Tibial nerve (tissue), 4 donors: ENCODE measurements around the gene MRPL20. TPM values are rescaled to one million over a fixed set of nuclear protein-coding genes. Genes with fewer than 3 reads are reported as not detected.

Experiments
- DNase-seq, 2 donors: peaks; one replicate each; pipeline ENCODE4 v3.0.0-alpha.2; 2019; ENCODE audit warnings: low spot score in 2 of 2
- H3K27ac ChIP-seq, 4 donors: fragments of 200-600 bp; sonication (generic) in 3 of 4; one replicate each; pipeline ENCODE4 v1.5.1; 2017 to 2019; ENCODE audit warnings: mild to moderate bottlenecking in 1 of 4
- H3K27me3 ChIP-seq, 2 donors: fragments of 200-600 bp; sonication (generic) in 1 of 2; one replicate each; pipeline versions ENCODE4 v1.5.1 to v1.6.0; 2017 to 2019
- H3K36me3 ChIP-seq, 3 donors: fragments of 200-600 bp; sonication (generic); one replicate each; pipeline ENCODE4 v1.5.1; 2018 to 2019
- H3K4me1 ChIP-seq, 4 donors: fragments of 200-600 bp; sonication (generic) in 3 of 4; one replicate each; pipeline ENCODE4 v1.5.1; 2017 to 2019
- H3K4me3 ChIP-seq, 4 donors: fragments of 200-600 bp; sonication (generic) in 3 of 4; one replicate each; pipeline ENCODE4 v1.5.1; 2017 to 2019; ENCODE audit warnings: mild to moderate bottlenecking in 1 of 4, moderate library complexity in 1 of 4
- H3K9me3 ChIP-seq, 4 donors: fragments of 200-600 bp; sonication (generic) in 3 of 4; one replicate each; pipeline ENCODE4 v1.5.1; 2017 to 2019
- CTCF ChIP-seq, 5 experiments: fragments of 200-600 bp in 3 of 5; fragments of 450-650 bp in 2 of 5; sonication (generic) in 3 of 5; IDR thresholded peaks; one replicate each; pipeline ENCODE4 v1.5.1; 2016 to 2019; ENCODE audit warnings: antibody characterized with exemption in 5 of 5, mild to moderate bottlenecking in 3 of 5, moderate library complexity in 2 of 5
- EP300 ChIP-seq, 2 donors: sonication (generic); formaldehyde crosslinking; IDR thresholded peaks; one replicate each; pipeline ENCODE4 v1.6.1; 2017; ENCODE audit warnings: antibody characterized with exemption in 2 of 2, mild to moderate bottlenecking in 1 of 2
- POLR2A ChIP-seq, 2 donors: fragments of 450-650 bp; IDR thresholded peaks; one replicate each; pipeline ENCODE4 v1.6.1; 2017; ENCODE audit warnings: antibody characterized with exemption in 2 of 2, mild to moderate bottlenecking in 2 of 2, moderate library complexity in 2 of 2
- WGBS, 2 donors: methylation state at CpG; one replicate each; pipeline ENCODE4 v1.1.5; 2018; 5-methylcytosine and 5-hydroxymethylcytosine counted together
- total RNA-seq, 4 donors: library from RNA; depleted of rRNA; stranded (reverse); fragments of >200 nt; gene quantifications; one replicate each; pipeline ENCODE4 v1.1.0, GENCODE V29; 2016

The MRPL20 gene
- total RNA-seq, 4 donors from 2014 or later = 84.9 to 165 (median 139) TPM

- no peaks in the 10 kb centered on the region for H3K27me3 ChIP-seq
- H3K9me3 ChIP-seq = no peaks in the 10 kb centered on the region
- DNase-seq = peak; percentile 96 to 98
- H3K27ac ChIP-seq = peak within 1 kb of the TSS; percentile 77 to 96 (median 92)
- H3K4me1 ChIP-seq = peaks cover 0 to 45% (median 26%) of the 10 kb centered on the region in 4 donors
- WGBS, 2 donors = 0% methylated on average over 28 to 82 of the region's 85 CpGs
- peaks cover 0 to 18% (median 7%) of the 10 kb centered on the region in 3 donors for H3K36me3 ChIP-seq
- TF ChIP-seq POLR2A (IDR thresholded peaks at IDR 0.05) (peak in 1 of 2 donors; percentile 50), EP300 (IDR thresholded peaks at IDR 0.05) (peak; percentile 96 to 97), CTCF (IDR thresholded peaks at IDR 0.05) (peak in 3 of 5 experiments; percentile 19 to 75 (median 71))
- H3K4me3 ChIP-seq = peak within 1 kb of the TSS; percentile 85 to 100 (median 92)
Measured at GRCh38 chr1:1374929-1375662, 32.0 kb downstream of the MRPL20 start, which contains the start of gene AURKAIP1. AURKAIP1 (minus strand) TSS chr1:1375207; CDS start chr1:1374756, 451 bp downstream.

- H3K4me3 ChIP-seq = peak overlapping the region; percentile 85 to 100 (median 92)
- no peak for DNase-seq
- peaks cover 0 to 18% (median 7%) of the 10 kb centered on the region in 3 donors for H3K36me3 ChIP-seq
- peak overlapping the region; percentile 70 to 96 (median 92) for H3K27ac ChIP-seq
- no peaks in the 10 kb centered on the region for H3K27me3 ChIP-seq
- TF ChIP-seq POLR2A (IDR thresholded peaks at IDR 0.05) (no peak), CTCF (IDR thresholded peaks at IDR 0.05) (no peak)
- H3K9me3 ChIP-seq = no peaks in the 10 kb centered on the region
- peaks cover 0 to 45% (median 26%) of the 10 kb centered on the region in 4 donors for H3K4me1 ChIP-seq
- WGBS, 2 donors = 0% methylated on average over 2 to 19 of the region's 24 CpGs
Measured at GRCh38 chr1:1374589-1374928, 32.5 kb downstream of the MRPL20 start.

DNA sequence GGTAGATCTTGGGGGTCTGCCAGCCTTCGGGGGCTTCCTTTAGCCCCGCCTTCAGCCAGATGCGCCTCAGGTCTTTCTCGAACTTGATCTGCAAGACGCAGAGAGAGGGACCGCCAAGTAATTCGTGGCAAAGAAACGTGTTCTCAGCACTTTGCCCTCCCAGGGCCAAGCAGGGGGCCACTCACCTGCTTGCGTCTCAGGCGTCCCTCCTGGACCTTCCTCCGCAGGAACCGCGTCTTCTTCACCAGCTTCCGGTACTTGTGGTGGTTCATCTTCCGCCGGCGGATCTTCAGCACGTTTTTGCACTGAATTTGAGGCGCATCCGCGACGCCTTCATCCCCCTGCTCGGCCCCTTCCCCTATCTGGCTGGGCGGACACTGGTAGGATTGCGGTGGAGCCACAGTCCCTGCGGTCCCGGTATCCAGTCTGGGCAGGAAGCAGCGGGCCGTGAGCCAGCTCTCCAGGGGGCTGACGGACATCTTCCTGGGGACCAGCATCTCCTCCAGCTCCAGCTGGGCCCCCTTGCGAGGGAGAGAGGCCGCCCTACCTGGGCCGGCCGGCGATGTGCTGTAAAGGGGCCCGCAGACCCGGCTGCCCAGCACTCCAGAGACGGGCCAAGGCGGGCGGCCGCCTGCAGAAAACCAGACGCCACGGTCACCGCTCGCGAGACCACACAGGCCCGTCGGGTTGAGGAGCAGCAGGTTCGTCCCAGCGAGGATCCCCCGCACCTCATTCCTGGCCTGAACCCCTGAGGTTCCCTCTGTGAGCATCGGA, 33.1 kb downstream of the MRPL20 start:
- Histone ChIP-seq H3K36me3 (peaks cover 0 to 18% (median 7%) of the 10 kb centered on the region in 3 donors), H3K27ac (peak overlapping the region in 2 of 4 donors; percentile 91 to 96), H3K4me3 (peak overlapping the region; percentile 85 to 100 (median 92)), H3K9me3 (no peaks in the 10 kb centered on the region), H3K4me1 (peaks cover 0 to 45% (median 26%) of the 10 kb centered on the region in 4 donors), H3K27me3 (no peaks in the 10 kb centered on the region)
- TF ChIP-seq CTCF (IDR thresholded peaks at IDR 0.05) (no peak), EP300 (IDR thresholded peaks at IDR 0.05) (no peak), POLR2A (IDR thresholded peaks at IDR 0.05) (no peak)
- WGBS, 2 donors = 56 to 60% methylated on average over 39 to 50 of the region's 52 CpGs
- DNase-seq = no peak

- Histone ChIP-seq H3K27me3 (no peaks in the 10 kb centered on the region), H3K9me3 (no peaks in the 10 kb centered on the region), H3K36me3 (peaks cover 0 to 18% (median 7%) of the 10 kb centered on the region in 3 donors), H3K4me3 (no peak overlapping the region), H3K27ac (no peak overlapping the region), H3K4me1 (peaks cover 0 to 45% (median 26%) of the 10 kb centered on the region in 4 donors)
- DNase-seq = no peak
- TF ChIP-seq POLR2A (IDR thresholded peaks at IDR 0.05) (no peak), EP300 (IDR thresholded peaks at IDR 0.05) (no peak), CTCF (IDR thresholded peaks at IDR 0.05) (no peak)
- WGBS, 2 donors = 83 to 85% methylated on average over 25 to 26 of the region's 26 CpGs
Measured at GRCh38 chr1:1373051-1373814, 33.9 kb downstream of the MRPL20 start.
